ENCODE measurements around the gene FOXRED2.

DNA sequence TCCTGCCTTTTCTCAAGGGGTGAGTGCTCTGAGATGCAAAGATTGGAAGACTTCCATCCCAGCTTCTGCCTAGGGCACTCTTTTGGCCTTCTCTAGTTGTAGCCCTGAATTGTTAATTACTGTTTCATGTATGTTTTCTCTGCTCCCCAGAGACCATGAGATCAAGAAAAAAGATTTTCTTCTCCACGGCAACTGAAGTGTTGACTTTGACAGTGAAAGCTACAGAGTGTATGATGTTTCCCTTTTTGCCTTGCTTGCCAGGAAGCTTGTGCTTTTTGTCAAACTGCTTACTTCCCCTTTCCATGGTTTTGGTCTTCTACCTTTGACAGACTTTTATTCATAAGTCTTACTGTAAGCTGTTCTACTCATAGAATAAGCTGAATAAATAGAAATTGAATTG lies 45.4 kb upstream of the FOXRED2 start:
- no peak for TF ChIP-seq EZH2 (IDR thresholded peaks at IDR 0.05; ENCODE audit: low read length, missing control alignments)
- TF ChIP-seq, protein P1, sequence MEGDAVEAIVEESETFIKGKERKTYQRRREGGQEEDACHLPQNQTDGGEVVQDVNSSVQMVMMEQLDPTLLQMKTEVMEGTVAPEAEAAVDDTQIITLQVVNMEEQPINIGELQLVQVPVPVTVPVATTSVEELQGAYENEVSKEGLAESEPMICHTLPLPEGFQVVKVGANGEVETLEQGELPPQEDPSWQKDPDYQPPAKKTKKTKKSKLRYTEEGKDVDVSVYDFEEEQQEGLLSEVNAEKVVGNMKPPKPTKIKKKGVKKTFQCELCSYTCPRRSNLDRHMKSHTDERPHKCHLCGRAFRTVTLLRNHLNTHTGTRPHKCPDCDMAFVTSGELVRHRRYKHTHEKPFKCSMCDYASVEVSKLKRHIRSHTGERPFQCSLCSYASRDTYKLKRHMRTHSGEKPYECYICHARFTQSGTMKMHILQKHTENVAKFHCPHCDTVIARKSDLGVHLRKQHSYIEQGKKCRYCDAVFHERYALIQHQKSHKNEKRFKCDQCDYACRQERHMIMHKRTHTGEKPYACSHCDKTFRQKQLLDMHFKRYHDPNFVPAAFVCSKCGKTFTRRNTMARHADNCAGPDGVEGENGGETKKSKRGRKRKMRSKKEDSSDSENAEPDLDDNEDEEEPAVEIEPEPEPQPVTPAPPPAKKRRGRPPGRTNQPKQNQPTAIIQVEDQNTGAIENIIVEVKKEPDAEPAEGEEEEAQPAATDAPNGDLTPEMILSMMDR (conservative IDR thresholded peaks at IDR 0.05 in 1 of 2, IDR thresholded peaks at IDR 0.05 in 1 of 2; ENCODE audit: low read depth in 1 of 2, low read length in 2 of 2), result no peak
